HepG2 (cell line): ENCODE results near the gene TTK. TPM values are rescaled to one million over a fixed set of nuclear protein-coding genes. Genes with fewer than 3 reads are reported as not detected.
A peak's percentile ranks its signal among the peaks of the same experiment; 100 is the strongest.

ENCODE experiments used
- ATAC-seq: fragments of 200-7000 bp; cut with Tn5 transposase; 3 replicates; pipeline ENCODE4 v1.9.1; 2020; ENCODE audit warnings: mild to moderate bottlenecking, moderate library complexity
- BruUV-seq: library from RNA; stranded (reverse); fragments of 400-500 nt; replicated peaks from 2 replicates; lab custom pipeline; 2021; lab: Mats Ljungman, UMichigan
- CTCF ChIA-PET: fragments of 300-600 bp; formaldehyde crosslinking; extraction: SDS; loops from one replicate; lab custom pipeline; 2021; ENCODE audit warnings: low total read pairs, inconsistent platforms, low intra/inter-chr PET ratio; lab: Yijun Ruan, JAX
- POLR2A ChIA-PET: fragments of 350-600 bp; sonication (Branson Sonifier 250); formaldehyde crosslinking; loops from one replicate; lab custom pipeline; 2020; ENCODE audit warnings: antibody characterized with exemption, inconsistent platforms; lab: Yijun Ruan, JAX
- DNase-seq: peaks from one replicate; pipeline ENCODE4 v3.0.0-alpha.2; 2015; ENCODE audit warnings: low spot score
- FAIRE-seq: peaks from 3 replicates; lab custom pipeline; 2011; peaks lifted over from hg19 to GRCh38; lab: Jason Lieb, UNC
- H2AFZ ChIP-seq: one replicate; pipeline ENCODE4 v1.6.1; 2011; ENCODE audit warnings: low read length, inconsistent platforms
- H3K27ac ChIP-seq: fragments of 300-600 bp; 3 replicates; pipeline ENCODE4 v1.8.0; 2011; ENCODE audit warnings: mixed run types, mild to moderate bottlenecking, mixed read lengths, low read length, inconsistent platforms; ENCODE audit not compliant: insufficient read depth; ENCODE audit errors: extremely low read length
- H3K27me3 ChIP-seq, 2 experiments: fragments of 200-600 bp in 1 of 2; 2 replicates in 1 of 2; 3 replicates in 1 of 2; pipeline versions ENCODE4 v1.6.0 to v1.8.0; 2011; ENCODE audit warnings: low read length in 2 of 2, mild to moderate bottlenecking in 2 of 2, moderate library complexity in 2 of 2, inconsistent platforms in 1 of 2; ENCODE audit not compliant: insufficient read depth in 2 of 2, control insufficient read depth in 1 of 2
- H3K36me3 ChIP-seq, 2 experiments: fragments of 200-600 bp in 1 of 2; replicated peaks in 1 of 2; 2 replicates in 1 of 2; 3 replicates in 1 of 2; pipeline versions ENCODE4 v1.5.1 to v1.8.0; 2011; ENCODE audit warnings: low read length in 2 of 2, inconsistent platforms in 1 of 2; ENCODE audit not compliant: insufficient read depth in 2 of 2, control insufficient read depth in 1 of 2
- H3K4me1 ChIP-seq: 2 replicates; pipeline ENCODE4 v1.5.1; 2012; ENCODE audit warnings: low read length, inconsistent platforms; ENCODE audit not compliant: insufficient read depth
- H3K4me2 ChIP-seq: 2 replicates; pipeline ENCODE4 v1.6.0; 2011; ENCODE audit warnings: low read depth, low read length, inconsistent platforms
- H3K4me3 ChIP-seq, 3 experiments: fragments of 200-600 bp in 1 of 3; sonication (generic), shearing (Covaris generic) in 1 of 3; replicated peaks in 1 of 3; 2 replicates each; pipeline ENCODE4 v1.5.1; 2011 to 2016; ENCODE audit warnings: low read length in 3 of 3, inconsistent platforms in 2 of 3, low read depth in 2 of 3, mild to moderate bottlenecking in 2 of 3, control low read depth in 1 of 3, mixed read lengths in 1 of 3; ENCODE audit not compliant: insufficient read depth in 1 of 3
- H3K79me2 ChIP-seq: one replicate; pipeline ENCODE4 v1.6.1; 2011; ENCODE audit warnings: low read length, inconsistent platforms; ENCODE audit not compliant: insufficient read depth
- H3K9ac ChIP-seq: 2 replicates; pipeline ENCODE4 v1.6.0; 2011; ENCODE audit warnings: mild to moderate bottlenecking, low read depth, low read length, inconsistent platforms; ENCODE audit not compliant: insufficient read depth
- H3K9me3 ChIP-seq: 2 replicates; pipeline ENCODE4 v1.5.1; 2012; ENCODE audit warnings: mild to moderate bottlenecking, low read length
- H4K20me1 ChIP-seq: 2 replicates; pipeline ENCODE4 v1.6.0; 2011; ENCODE audit warnings: inconsistent platforms, mild to moderate bottlenecking, low read length, moderate library complexity; ENCODE audit not compliant: insufficient read depth
- ELF3 ChIP-seq: IDR thresholded peaks from 2 replicates; pipeline ENCODE4 v1.6.1; 2016; ENCODE audit warnings: missing genetic modification reagents, missing compliant biosample characterization
- ESRRA ChIP-seq: sonication (generic); formaldehyde crosslinking; IDR thresholded peaks from 2 replicates; pipeline ENCODE4 v1.5.1; 2020; ENCODE audit warnings: mild to moderate bottlenecking, low read depth, missing genetic modification reagents
- GTF2F1 ChIP-seq: fragments of 150-350 bp; IDR thresholded peaks from 2 replicates; pipeline ENCODE4 v1.6.1; 2014; ENCODE audit warnings: low read length
- NR2F2 ChIP-seq: IDR thresholded peaks from 2 replicates; pipeline ENCODE4 v1.6.1; 2012; ENCODE audit warnings: low read depth, inconsistent platforms, borderline replicate concordance
- SMAD9 ChIP-seq: sonication (generic); formaldehyde crosslinking; IDR thresholded peaks from 2 replicates; pipeline ENCODE4 v1.5.1; 2020; ENCODE audit warnings: mild to moderate bottlenecking, missing genetic modification reagents
- SRSF9 ChIP-seq: fragments of 200-400 bp; formaldehyde crosslinking; IDR thresholded peaks from 2 replicates; pipeline ENCODE4 v1.6.1; 2018; ENCODE audit warnings: borderline replicate concordance, mild to moderate bottlenecking, low read depth, low read length; ENCODE audit not compliant: insufficient read depth, poor library complexity, severe bottlenecking
- ZNF354B ChIP-seq: sonication (generic); formaldehyde crosslinking; IDR thresholded peaks from 2 replicates; pipeline ENCODE4 v1.8.0; 2022; ENCODE audit warnings: mild to moderate bottlenecking, missing genetic modification reagents
- ZSCAN20 ChIP-seq: sonication (generic); formaldehyde crosslinking; IDR thresholded peaks from 2 replicates; pipeline ENCODE4 v1.4.0; 2020; ENCODE audit warnings: missing genetic modification reagents, mild to moderate bottlenecking, borderline replicate concordance
- in situ Hi-C: cut with HindIII; loops from 2 replicates; pipeline ENCODE4 v1.10.0; 2017; ENCODE audit warnings: low pct_unique_long_range_greater_than_20kb; ENCODE audit not compliant: extremely low pct_ligation_motif_present
- intact Hi-C: fragments of 100-400 bp; cut with micrococcal nuclease; formaldehyde crosslinking; loops from one replicate; pipeline ENCODE4 v1.10.0; 2022; ENCODE audit not compliant: unreplicated experiment
- polyA plus RNA-seq, 8 experiments: library from polyadenylated mRNA; depleted of rRNA in 3 of 8; stranded (reverse) in 7 of 8; unstranded in 1 of 8; fragments of >200 nt; fragmentation: Illumina TruSeq in 4 of 8; extraction: Trizol in 4 of 8; gene quantifications; 2 replicates each; pipeline versions ENCODE4 v1.2.1 to v1.2.3, GENCODE V29; 2011 to 2016; ENCODE audit warnings: low read depth in 4 of 8, missing spikeins in 1 of 8, mixed read lengths in 1 of 8; ENCODE audit not compliant: insufficient read depth in 1 of 8
- total RNA-seq, 5 experiments: library from RNA; depleted of rRNA; stranded (reverse); fragments of >200 nt; fragmentation: Illumina TruSeq; extraction: Trizol; gene quantifications; 2 replicates each; pipeline ENCODE4 v1.2.3, GENCODE V29; 2016; ENCODE audit warnings: low read depth in 1 of 5
- TF ChIP-seq, protein P1 (sequence below): sonication (generic); formaldehyde crosslinking; IDR thresholded peaks from 2 replicates; pipeline ENCODE4 v1.4.0; 2020; ENCODE audit warnings: missing genetic modification reagents
- TF ChIP-seq, protein P2 (sequence below): sonication (generic); formaldehyde crosslinking; IDR thresholded peaks from 2 replicates; pipeline ENCODE4 v1.4.0; 2020; ENCODE audit warnings: mild to moderate bottlenecking, missing genetic modification reagents
- TF ChIP-seq, protein P3 (sequence below): IDR thresholded peaks from 2 replicates; pipeline ENCODE4 v1.6.1; 2016; ENCODE audit warnings: missing genetic modification reagents, missing compliant biosample characterization
- TF ChIP-seq, protein P4 (sequence below): sonication (generic); formaldehyde crosslinking; IDR thresholded peaks from 2 replicates; pipeline ENCODE4 v1.5.0; 2020; ENCODE audit warnings: mild to moderate bottlenecking, missing genetic modification reagents
- TF ChIP-seq, protein P5 (sequence below): sonication (generic); formaldehyde crosslinking; IDR thresholded peaks from 2 replicates; pipeline ENCODE4 v1.8.1; 2023; ENCODE audit warnings: missing genetic modification reagents, mild to moderate bottlenecking, borderline replicate concordance

TTK gene
- total and polyA plus RNA-seq, 2 of the 13 experiments (the other 11 are each of a cell fraction or from before 2014, with no cell fraction given), result 8.6 to 33.2 TPM

DNA sequence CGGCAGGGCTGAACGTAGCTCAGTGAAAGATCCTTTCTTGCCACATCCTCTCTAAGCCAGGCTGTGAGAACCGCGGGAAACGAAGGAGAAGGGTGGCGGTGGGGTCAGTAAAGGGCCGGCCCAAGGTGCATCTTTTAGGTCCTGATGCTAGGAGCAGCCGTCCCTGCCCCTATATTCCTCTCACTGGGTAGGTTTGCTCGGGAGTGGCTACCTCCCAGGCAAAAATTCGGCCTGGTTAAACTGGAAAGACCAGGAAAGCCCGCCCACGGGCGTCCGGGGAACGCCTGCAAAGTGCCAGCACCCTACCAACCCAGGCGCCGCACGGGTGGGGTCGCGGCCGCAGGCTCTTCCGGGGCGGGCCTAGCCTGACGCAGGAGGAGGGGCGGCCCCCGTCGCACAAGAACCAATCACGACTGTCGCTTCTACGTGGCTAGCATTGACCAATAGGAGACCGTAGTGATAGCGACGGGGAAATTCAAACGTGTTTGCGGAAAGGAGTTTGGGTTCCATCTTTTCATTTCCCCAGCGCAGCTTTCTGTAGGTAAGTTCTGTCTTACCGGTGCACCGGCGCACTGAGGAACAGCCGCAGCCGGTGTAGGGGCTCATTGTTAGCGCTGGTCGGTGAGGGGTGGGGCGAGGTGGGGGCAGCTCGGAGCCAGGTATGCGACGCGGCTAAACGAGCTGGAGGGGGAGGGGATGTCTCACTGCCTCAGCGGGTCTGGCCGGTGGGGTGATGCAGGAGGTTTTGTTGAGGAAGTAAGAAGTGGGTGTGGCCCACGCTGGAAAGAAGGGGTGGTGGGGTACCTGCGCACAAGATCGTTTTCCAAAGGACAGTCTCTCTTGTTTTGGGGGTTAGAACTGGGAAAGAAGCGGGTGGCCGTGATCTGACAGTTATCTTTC is at the start of gene TTK (continued):
- TF ChIP-seq ESRRA (CRISPR knock-in tag) (no peak), ELF3 (CRISPR knock-in tag) (peak; percentile 41), SMAD9 (CRISPR knock-in tag) (no peak), SRSF9 (no peak)
- TF ChIP-seq, protein P1, sequence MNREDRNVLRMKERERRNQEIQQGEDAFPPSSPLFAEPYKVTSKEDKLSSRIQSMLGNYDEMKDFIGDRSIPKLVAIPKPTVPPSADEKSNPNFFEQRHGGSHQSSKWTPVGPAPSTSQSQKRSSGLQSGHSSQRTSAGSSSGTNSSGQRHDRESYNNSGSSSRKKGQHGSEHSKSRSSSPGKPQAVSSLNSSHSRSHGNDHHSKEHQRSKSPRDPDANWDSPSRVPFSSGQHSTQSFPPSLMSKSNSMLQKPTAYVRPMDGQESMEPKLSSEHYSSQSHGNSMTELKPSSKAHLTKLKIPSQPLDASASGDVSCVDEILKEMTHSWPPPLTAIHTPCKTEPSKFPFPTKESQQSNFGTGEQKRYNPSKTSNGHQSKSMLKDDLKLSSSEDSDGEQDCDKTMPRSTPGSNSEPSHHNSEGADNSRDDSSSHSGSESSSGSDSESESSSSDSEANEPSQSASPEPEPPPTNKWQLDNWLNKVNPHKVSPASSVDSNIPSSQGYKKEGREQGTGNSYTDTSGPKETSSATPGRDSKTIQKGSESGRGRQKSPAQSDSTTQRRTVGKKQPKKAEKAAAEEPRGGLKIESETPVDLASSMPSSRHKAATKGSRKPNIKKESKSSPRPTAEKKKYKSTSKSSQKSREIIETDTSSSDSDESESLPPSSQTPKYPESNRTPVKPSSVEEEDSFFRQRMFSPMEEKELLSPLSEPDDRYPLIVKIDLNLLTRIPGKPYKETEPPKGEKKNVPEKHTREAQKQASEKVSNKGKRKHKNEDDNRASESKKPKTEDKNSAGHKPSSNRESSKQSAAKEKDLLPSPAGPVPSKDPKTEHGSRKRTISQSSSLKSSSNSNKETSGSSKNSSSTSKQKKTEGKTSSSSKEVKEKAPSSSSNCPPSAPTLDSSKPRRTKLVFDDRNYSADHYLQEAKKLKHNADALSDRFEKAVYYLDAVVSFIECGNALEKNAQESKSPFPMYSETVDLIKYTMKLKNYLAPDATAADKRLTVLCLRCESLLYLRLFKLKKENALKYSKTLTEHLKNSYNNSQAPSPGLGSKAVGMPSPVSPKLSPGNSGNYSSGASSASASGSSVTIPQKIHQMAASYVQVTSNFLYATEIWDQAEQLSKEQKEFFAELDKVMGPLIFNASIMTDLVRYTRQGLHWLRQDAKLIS (CRISPR knock-in tag), result no peak
- TF ChIP-seq, protein P2, sequence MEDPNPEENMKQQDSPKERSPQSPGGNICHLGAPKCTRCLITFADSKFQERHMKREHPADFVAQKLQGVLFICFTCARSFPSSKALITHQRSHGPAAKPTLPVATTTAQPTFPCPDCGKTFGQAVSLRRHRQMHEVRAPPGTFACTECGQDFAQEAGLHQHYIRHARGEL (CRISPR knock-in tag), result no peak

DNA sequence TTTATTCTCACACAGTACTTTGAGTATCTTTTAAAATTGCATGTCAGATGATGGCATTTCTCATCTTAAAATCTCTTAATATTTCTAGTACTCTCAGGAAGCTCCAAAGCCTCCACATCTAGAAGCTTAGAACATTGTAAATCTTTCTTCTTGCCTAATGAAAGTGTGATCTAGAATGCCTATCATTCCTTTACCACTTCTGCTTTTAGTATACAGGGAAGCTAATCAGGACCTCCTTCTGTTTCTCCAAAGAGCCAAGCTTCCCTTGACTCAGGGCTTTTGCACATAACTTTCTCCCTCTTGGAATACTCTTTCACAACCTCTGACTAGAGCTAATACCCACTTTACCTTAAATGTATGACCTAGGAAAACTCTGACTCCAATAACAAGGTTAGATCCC is 49.6 kb upstream of the TTK start:
- Histone ChIP-seq H3K36me3 (no peaks in the 10 kb centered on the region), H3K79me2 (no peaks in the 10 kb centered on the region), H3K4me3 (no peak overlapping the region), H3K4me1 (no peaks in the 10 kb centered on the region), H4K20me1 (no peaks in the 10 kb centered on the region), H3K27me3 (no peaks in the 10 kb centered on the region), H2AFZ (no peak overlapping the region), H3K9ac (no peak overlapping the region), H3K4me2 (no peak overlapping the region), H3K27ac (no peak overlapping the region), H3K9me3 (no peaks in the 10 kb centered on the region)
- ChIA-PET POLR2A (no interaction called here), CTCF (no interaction called here)
- DNase-seq (no peak), ATAC-seq (no peak), FAIRE-seq (no peak)
- BruUV-seq, result no TSS peak
- intact Hi-C loops (no loop called here), in situ Hi-C loops (no loop called here)
- TF ChIP-seq GTF2F1 (no peak), ZSCAN20 (CRISPR knock-in tag) (no peak), NR2F2 (no peak), ZNF354B (no peak)
- TF ChIP-seq, protein P3, sequence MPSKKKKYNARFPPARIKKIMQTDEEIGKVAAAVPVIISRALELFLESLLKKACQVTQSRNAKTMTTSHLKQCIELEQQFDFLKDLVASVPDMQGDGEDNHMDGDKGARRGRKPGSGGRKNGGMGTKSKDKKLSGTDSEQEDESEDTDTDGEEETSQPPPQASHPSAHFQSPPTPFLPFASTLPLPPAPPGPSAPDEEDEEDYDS, result no peak
- TF ChIP-seq, protein P4, sequence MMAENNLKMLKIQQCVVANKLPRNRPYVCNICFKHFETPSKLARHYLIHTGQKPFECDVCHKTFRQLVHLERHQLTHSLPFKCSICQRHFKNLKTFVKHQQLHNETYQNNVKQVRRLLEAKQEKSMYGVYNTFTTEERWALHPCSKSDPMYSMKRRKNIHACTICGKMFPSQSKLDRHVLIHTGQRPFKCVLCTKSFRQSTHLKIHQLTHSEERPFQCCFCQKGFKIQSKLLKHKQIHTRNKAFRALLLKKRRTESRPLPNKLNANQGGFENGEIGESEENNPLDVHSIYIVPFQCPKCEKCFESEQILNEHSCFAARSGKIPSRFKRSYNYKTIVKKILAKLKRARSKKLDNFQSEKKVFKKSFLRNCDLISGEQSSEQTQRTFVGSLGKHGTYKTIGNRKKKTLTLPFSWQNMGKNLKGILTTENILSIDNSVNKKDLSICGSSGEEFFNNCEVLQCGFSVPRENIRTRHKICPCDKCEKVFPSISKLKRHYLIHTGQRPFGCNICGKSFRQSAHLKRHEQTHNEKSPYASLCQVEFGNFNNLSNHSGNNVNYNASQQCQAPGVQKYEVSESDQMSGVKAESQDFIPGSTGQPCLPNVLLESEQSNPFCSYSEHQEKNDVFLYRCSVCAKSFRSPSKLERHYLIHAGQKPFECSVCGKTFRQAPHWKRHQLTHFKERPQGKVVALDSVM (CRISPR knock-in tag), result no peak
- TF ChIP-seq, protein P5, sequence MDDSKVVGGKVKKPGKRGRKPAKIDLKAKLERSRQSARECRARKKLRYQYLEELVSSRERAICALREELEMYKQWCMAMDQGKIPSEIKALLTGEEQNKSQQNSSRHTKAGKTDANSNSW (CRISPR knock-in tag), result no peak
